HG02840 (cell line): Measurements from ENCODE around the gene ADGRV1.
"Not testable (repeated sequence)": the region's sequence is repeated elsewhere in the genome, so short reads cannot be mapped to it uniquely, and the experiment has no call there.

Experiments used
- ATAC-seq: cut with Tn5 transposase; IDR thresholded peaks from one replicate; pipeline ENCODE4 v1.9.1; 2021; ENCODE audit warnings: mild to moderate bottlenecking, moderate library complexity, moderate number of reproducible peaks; ENCODE audit not compliant: unreplicated experiment, low FRiP score

ADGRV1 gene

GRCh38 chr5:90889325-90889600 is 330.7 kb downstream of the ADGRV1 start:
- no peak for ATAC-seq

GRCh38 chr5:90890180-90890579 is 331.6 kb downstream of the ADGRV1 start:
- no peak for ATAC-seq

GRCh38 chr5:90894866-90895420 is 336.3 kb downstream of the ADGRV1 start:
- no peak for ATAC-seq

GRCh38 chr5:90897618-90898017 is 339.0 kb downstream of the ADGRV1 start:
- ATAC-seq = no peak

- ATAC-seq = no peak
Observed at GRCh38 chr5:90898326-90899013, 339.9 kb downstream of the ADGRV1 start.

GRCh38 chr5:90899014-90899604 is 340.5 kb downstream of the ADGRV1 start:
- ATAC-seq = no peak

- no peak for ATAC-seq
Observed at GRCh38 chr5:90901261-90901660, 342.7 kb downstream of the ADGRV1 start.

- no peak for ATAC-seq
Observed at GRCh38 chr5:90902170-90902569, 343.6 kb downstream of the ADGRV1 start.

GRCh38 chr5:90902651-90903386 is 344.2 kb downstream of the ADGRV1 start:
- no peak for ATAC-seq

GRCh38 chr5:90909101-90909503 is 350.5 kb downstream of the ADGRV1 start:
- ATAC-seq = no peak

GRCh38 chr5:90909940-90910339 is 351.3 kb downstream of the ADGRV1 start:
- no peak for ATAC-seq

GRCh38 chr5:90911169-90911568 is 352.6 kb downstream of the ADGRV1 start:
- ATAC-seq = no peak

GRCh38 chr5:90912476-90912875 is 353.9 kb downstream of the ADGRV1 start:
- ATAC-seq = no peak

GRCh38 chr5:90915393-90915792 is 356.8 kb downstream of the ADGRV1 start:
- no peak for ATAC-seq

- ATAC-seq = no peak
Observed at GRCh38 chr5:90916947-90917800, 358.6 kb downstream of the ADGRV1 start.

- no peak for ATAC-seq
Observed at GRCh38 chr5:90917928-90918668, 359.5 kb downstream of the ADGRV1 start.

- ATAC-seq = no peak
Observed at GRCh38 chr5:90921418-90921973, 362.9 kb downstream of the ADGRV1 start.

- not testable (repeated sequence) for ATAC-seq
Observed at GRCh38 chr5:90924222-90924621, 365.6 kb downstream of the ADGRV1 start.

GRCh38 chr5:90929013-90929839 is 370.6 kb downstream of the ADGRV1 start:
- not testable (repeated sequence) for ATAC-seq
